GM12891 (cell line): Measurements from ENCODE around the gene ARHGEF7.

Experiments used
- POLR2A ChIP-seq: IDR thresholded peaks from 2 replicates; pipeline ENCODE4 v1.6.1; 2011; ENCODE audit warnings: low read depth, low read length, control low read depth
- POLR2AphosphoS5 ChIP-seq: IDR thresholded peaks from 2 replicates; pipeline ENCODE4 v1.6.1; 2011; ENCODE audit warnings: low read depth, low read length, control low read depth

- no peak for TF ChIP-seq POLR2A
- TF ChIP-seq POLR2AphosphoS5, result no peak
These were observed 167.9 kb downstream of the ARHGEF7 start for GRCh38 chr13:111282997-111283396.
